ENCODE data around the gene FSHR. TPM values are rescaled to one million over a fixed set of nuclear protein-coding genes. Genes with fewer than 3 reads are reported as not detected.

FSHR gene
- total and polyA plus RNA-seq, 2 donors (not counting 3 experiments of a cell fraction or from before 2014, with no cell fraction given), result not detected

DNA sequence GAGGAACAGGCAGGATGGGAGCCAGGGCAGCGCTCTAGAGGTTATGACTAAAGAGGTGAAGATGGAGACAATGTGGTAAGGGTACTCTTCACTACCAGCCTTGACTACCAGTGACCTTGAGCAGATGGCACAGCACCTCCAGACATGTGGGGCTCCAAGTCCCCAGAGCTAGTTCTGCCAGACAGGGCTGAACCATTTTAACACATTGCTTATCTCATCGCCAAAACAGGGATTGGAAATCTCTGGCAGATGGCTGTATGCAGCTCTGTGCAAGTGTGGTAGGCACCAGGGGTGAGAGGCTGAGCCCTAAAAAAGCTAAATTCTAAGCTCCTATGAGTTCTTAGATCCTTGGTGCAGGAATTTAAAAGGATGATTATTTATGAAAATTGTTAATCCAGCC, 41.3 kb downstream of the FSHR start:
- Histone ChIP-seq H4K20me1 (replicated peaks; ENCODE audit: control insufficient read depth, extremely low read depth, insufficient read depth, low read length) (no peaks in the 10 kb centered on the region), H3K27ac (ENCODE audit: insufficient read depth, low read depth, low read length) (no peak overlapping the region), H3K4me3 (replicated peaks in 1 of 3; ENCODE audit: insufficient read depth in 1 of 3, low read depth in 1 of 3, low read length in 3 of 3) (no peak overlapping the region), H3K79me2 (ENCODE audit: control insufficient read depth, insufficient read depth, low read length) (no peaks in the 10 kb centered on the region), H2AFZ (ENCODE audit: low read depth, low read length) (no peak overlapping the region), H3K9ac (replicated peaks; ENCODE audit: extremely low read depth, insufficient read depth, low read length) (no peak overlapping the region), H3K9me1 (replicated peaks; ENCODE audit: control insufficient read depth, extremely low read depth, insufficient read depth, low read length) (no peaks in the 10 kb centered on the region), H3K27me3 (ENCODE audit: control insufficient read depth in 2 of 2, insufficient read depth in 2 of 2, low read length in 2 of 2) (no peaks in the 10 kb centered on the region), H3K9me3 (replicated peaks; ENCODE audit: control insufficient read depth, insufficient read depth, low read length) (peaks cover 2% of the 10 kb centered on the region), H3K4me2 (ENCODE audit: insufficient read depth, low read length) (no peak overlapping the region), H3K36me3 (ENCODE audit: control insufficient read depth in 2 of 2, extremely low read depth in 1 of 2, insufficient read depth in 2 of 2, low read length in 2 of 2) (no peaks in the 10 kb centered on the region), H3K4me1 (ENCODE audit: control insufficient read depth, extremely low read depth, insufficient read depth, low read length) (no peaks in the 10 kb centered on the region)
- CTCF ChIA-PET, result no interaction called here
- DNase-seq (ENCODE audit: low read depth, low spot score) (no peak), FAIRE-seq (no peak)
- POLR2A ChIA-PET, result no interaction called here
- TF ChIP-seq POLR2A (IDR thresholded peaks at IDR 0.05; ENCODE audit: low read depth, low read length) (no peak), FOS (IDR thresholded peaks at IDR 0.05; ENCODE audit: borderline replicate concordance, insufficient read depth, low read length) (no peak), POLR2AphosphoS5 (IDR thresholded peaks at IDR 0.05; ENCODE audit: insufficient read depth, low read depth, low read length) (no peak), GATA2 (IDR thresholded peaks at IDR 0.05; ENCODE audit: insufficient read depth, insufficient read length, low read depth, low read length) (no peak), JUN (IDR thresholded peaks at IDR 0.05; ENCODE audit: borderline replicate concordance, insufficient read depth, insufficient read length, low read depth) (no peak), MYC (IDR thresholded peaks at IDR 0.05; ENCODE audit: low read depth, low read length) (no peak), EZH2 (IDR thresholded peaks at IDR 0.05; ENCODE audit: borderline replicate concordance, low read depth, low read length, severe bottlenecking) (no peak)
- TF ChIP-seq, protein P1, sequence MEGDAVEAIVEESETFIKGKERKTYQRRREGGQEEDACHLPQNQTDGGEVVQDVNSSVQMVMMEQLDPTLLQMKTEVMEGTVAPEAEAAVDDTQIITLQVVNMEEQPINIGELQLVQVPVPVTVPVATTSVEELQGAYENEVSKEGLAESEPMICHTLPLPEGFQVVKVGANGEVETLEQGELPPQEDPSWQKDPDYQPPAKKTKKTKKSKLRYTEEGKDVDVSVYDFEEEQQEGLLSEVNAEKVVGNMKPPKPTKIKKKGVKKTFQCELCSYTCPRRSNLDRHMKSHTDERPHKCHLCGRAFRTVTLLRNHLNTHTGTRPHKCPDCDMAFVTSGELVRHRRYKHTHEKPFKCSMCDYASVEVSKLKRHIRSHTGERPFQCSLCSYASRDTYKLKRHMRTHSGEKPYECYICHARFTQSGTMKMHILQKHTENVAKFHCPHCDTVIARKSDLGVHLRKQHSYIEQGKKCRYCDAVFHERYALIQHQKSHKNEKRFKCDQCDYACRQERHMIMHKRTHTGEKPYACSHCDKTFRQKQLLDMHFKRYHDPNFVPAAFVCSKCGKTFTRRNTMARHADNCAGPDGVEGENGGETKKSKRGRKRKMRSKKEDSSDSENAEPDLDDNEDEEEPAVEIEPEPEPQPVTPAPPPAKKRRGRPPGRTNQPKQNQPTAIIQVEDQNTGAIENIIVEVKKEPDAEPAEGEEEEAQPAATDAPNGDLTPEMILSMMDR (IDR thresholded peaks at IDR 0.05; ENCODE audit: extremely low read depth in 1 of 2, insufficient read depth in 1 of 2, low read depth in 1 of 2, low read length in 2 of 2), result no peak
- TF ChIP-seq, protein P2, sequence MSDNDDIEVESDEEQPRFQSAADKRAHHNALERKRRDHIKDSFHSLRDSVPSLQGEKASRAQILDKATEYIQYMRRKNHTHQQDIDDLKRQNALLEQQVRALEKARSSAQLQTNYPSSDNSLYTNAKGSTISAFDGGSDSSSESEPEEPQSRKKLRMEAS (IDR thresholded peaks at IDR 0.05; ENCODE audit: insufficient read depth, insufficient read length), result no peak
- no TSS peak for BruUV-seq (replicated peaks)
- dilution Hi-C loops (cut with MboI; ENCODE audit: extremely low pct_ligation_motif_present, low sequenced_read_pairs), result no loop called here
- intact Hi-C loops (cut with micrococcal nuclease), result no loop called here

All from endothelial cell of umbilical vein (primary cell).